GM12878 (cell line): ENCODE results near the gene NLRP10. TPM values are rescaled to one million over a fixed set of nuclear protein-coding genes. Genes with fewer than 3 reads are reported as not detected.

ENCODE experiments used
- ATAC-seq: fragments of 200-7000 bp; cut with Tn5 transposase; 3 replicates; pipeline ENCODE4 v1.9.1; 2020; ENCODE audit warnings: mild to moderate bottlenecking, moderate library complexity
- BruUV-seq: library from RNA; stranded (reverse); fragments of 400-500 nt; replicated peaks from 2 replicates; lab custom pipeline; 2021; lab: Mats Ljungman, UMichigan
- CTCF ChIA-PET: fragments of 300-600 bp; sonication (Branson Sonifier 250); formaldehyde crosslinking; extraction: SDS; loops from one replicate; lab custom pipeline; 2021; ENCODE audit warnings: inconsistent platforms; lab: Yijun Ruan, JAX
- POLR2A ChIA-PET: fragments of 350-600 bp; formaldehyde crosslinking; extraction: SDS; loops from one replicate; lab custom pipeline; 2021; ENCODE audit warnings: inconsistent platforms; lab: Charles Lee
- RAD21 ChIA-PET: fragments of 300-600 bp; sonication (Branson Sonifier 250); formaldehyde crosslinking; loops from one replicate; lab custom pipeline; 2023; ENCODE audit warnings: antibody characterized with exemption; ENCODE audit not compliant: unreplicated experiment; lab: Charles Lee
- SMC1A ChIA-PET: fragments of 300-600 bp; sonication (Branson Sonifier 250); formaldehyde crosslinking; loops from one replicate; lab custom pipeline; 2023; ENCODE audit not compliant: unreplicated experiment, uncharacterized antibody; lab: Charles Lee
- DNase-seq: peaks from one replicate; pipeline ENCODE4 v3.0.0-alpha.2; 2011; ENCODE audit warnings: low read depth, low spot score
- FAIRE-seq: peaks from 3 replicates; lab custom pipeline; 2011; peaks lifted over from hg19 to GRCh38; lab: Jason Lieb, UNC
- H2AFZ ChIP-seq: 2 replicates; pipeline ENCODE4 v1.6.0; 2011; ENCODE audit warnings: low read depth, low read length, control low read depth; ENCODE audit not compliant: control insufficient read depth
- H3K27ac ChIP-seq: 2 replicates; pipeline ENCODE4 v1.5.1; 2011; ENCODE audit warnings: control low read depth; ENCODE audit not compliant: control insufficient read depth, insufficient read depth
- H3K27me3 ChIP-seq, 2 experiments: replicated peaks in 1 of 2; 2 replicates each; pipeline versions ENCODE4 v1.6.0 to v1.6.1; 2011; ENCODE audit warnings: low read length in 1 of 2; ENCODE audit not compliant: control insufficient read depth in 2 of 2, insufficient read depth in 2 of 2
- H3K36me3 ChIP-seq, 2 experiments: 2 replicates each; pipeline ENCODE4 v1.5.1; 2011; ENCODE audit warnings: low read length in 1 of 2; ENCODE audit not compliant: control insufficient read depth in 2 of 2, insufficient read depth in 2 of 2
- H3K4me1 ChIP-seq: 2 replicates; pipeline ENCODE4 v1.6.1; 2011; ENCODE audit warnings: mild to moderate bottlenecking, low read length, moderate library complexity, mixed read lengths; ENCODE audit not compliant: control insufficient read depth, insufficient read depth
- H3K4me2 ChIP-seq: 2 replicates; pipeline ENCODE4 v1.6.0; 2011; ENCODE audit warnings: control low read depth; ENCODE audit not compliant: control insufficient read depth, insufficient read depth
- H3K4me3 ChIP-seq: fragments of 200-600 bp; sonication (generic); 2 replicates; pipeline ENCODE4 v1.5.1; 2016
- H3K79me2 ChIP-seq: 2 replicates; pipeline ENCODE4 v1.6.0; 2011; ENCODE audit warnings: low read length; ENCODE audit not compliant: control insufficient read depth, insufficient read depth
- H3K9ac ChIP-seq: 2 replicates; pipeline ENCODE4 v1.8.0; 2011; ENCODE audit warnings: low read length, control low read depth, mixed read lengths; ENCODE audit not compliant: control insufficient read depth, insufficient read depth
- H3K9me3 ChIP-seq: replicated peaks from 3 replicates; pipeline ENCODE4 v1.5.1; 2011; ENCODE audit warnings: mild to moderate bottlenecking, low read length; ENCODE audit not compliant: control insufficient read depth, insufficient read depth
- H4K20me1 ChIP-seq: 2 replicates; pipeline ENCODE4 v1.6.0; 2011; ENCODE audit not compliant: control insufficient read depth, insufficient read depth
- ASH2L ChIP-seq: fragments of 300-600, 200-600 bp; sonication (generic); IDR thresholded peaks from 2 replicates; pipeline ENCODE4 v1.6.1; 2017; ENCODE audit warnings: low read depth, mild to moderate bottlenecking, borderline replicate concordance
- FOXM1 ChIP-seq: IDR thresholded peaks from 2 replicates; pipeline ENCODE4 v1.6.1; 2012; ENCODE audit warnings: low read depth, mild to moderate bottlenecking, inconsistent platforms, low read length, moderate library complexity
- KLF5 ChIP-seq: fragments of 450-650 bp; IDR thresholded peaks from 2 replicates; pipeline ENCODE4 v1.6.1; 2014; ENCODE audit warnings: mild to moderate bottlenecking; ENCODE audit not compliant: partially characterized antibody
- NR2C1 ChIP-seq: fragments of 450-650 bp; IDR thresholded peaks from 2 replicates; pipeline ENCODE4 v1.6.1; 2017; ENCODE audit warnings: antibody characterized with exemption, mild to moderate bottlenecking, moderate library complexity
- NR2F1 ChIP-seq: fragments of 450-650 bp; conservative IDR thresholded peaks from 2 replicates; pipeline ENCODE4 v1.6.1; 2017; ENCODE audit warnings: mild to moderate bottlenecking
- TBL1XR1 ChIP-seq: IDR thresholded peaks from 2 replicates; pipeline ENCODE4 v1.6.1; 2012; ENCODE audit warnings: low read depth, low read length, improper control_type of control experiment
- WGBS: methylation state at CpG from one replicate; pipeline ENCODE4 v1.1.6; 2016; ENCODE audit warnings: low lambda C conversion rate; ENCODE audit not compliant: insufficient replicate concordance, insufficient coverage; ENCODE audit errors: missing lambda C conversion rate; 5-methylcytosine and 5-hydroxymethylcytosine counted together
- in situ Hi-C: fragments of 300-500 bp; cut with MboI; formaldehyde crosslinking; loops from 9 replicates; pipeline ENCODE4 v1.14.3; 2018; ENCODE audit warnings: mixed read lengths
- intact Hi-C: fragments of 100-400 bp; cut with micrococcal nuclease; formaldehyde crosslinking; loops from one replicate; pipeline ENCODE4 v1.14.2; 2022; ENCODE audit not compliant: unreplicated experiment
- polyA plus RNA-seq, 11 experiments: library from polyadenylated mRNA; depleted of rRNA in 4 of 11; unstranded in 6 of 11; stranded (reverse) in 5 of 11; fragments of >200 nt; fragmentation: Nextera tagmentation in 4 of 11; fragmentation: Illumina TruSeq in 1 of 11; extraction: Ambion mirVana in 4 of 11; extraction: Trizol in 1 of 11; gene quantifications; 1 replicate in 1 of 11; 2 replicates in 10 of 11; pipeline versions ENCODE4 v1.2.1 to v1.2.3, GENCODE V29; 2011 to 2016; ENCODE audit warnings: inconsistent platforms in 2 of 11, missing spikeins in 2 of 11, low read depth in 1 of 11
- total RNA-seq, 4 experiments: library from RNA; depleted of rRNA in 3 of 4; stranded (reverse); fragments of >200 nt in 3 of 4; fragmentation: Illumina TruSeq in 1 of 4; extraction: Trizol in 1 of 4; gene quantifications; 2 replicates each; pipeline versions ENCODE4 v1.2.1 to v1.2.3, GENCODE V29; 2013 to 2021
- TF ChIP-seq, protein P1 (sequence below): fragments of 450-650 bp; IDR thresholded peaks from 2 replicates; pipeline ENCODE4 v1.6.1; 2017; ENCODE audit warnings: mild to moderate bottlenecking, moderate library complexity
- TF ChIP-seq, protein P2 (sequence below): fragments of 450-650 bp; IDR thresholded peaks from 2 replicates; pipeline ENCODE4 v1.6.1; 2017; ENCODE audit warnings: low read depth, mild to moderate bottlenecking, moderate library complexity
- TF ChIP-seq, protein P3 (sequence below): fragments of 450-650 bp; IDR thresholded peaks from 2 replicates; pipeline ENCODE4 v1.6.1; 2016; ENCODE audit warnings: mild to moderate bottlenecking, moderate library complexity, borderline replicate concordance

NLRP10 gene
- total and polyA plus RNA-seq, 10 of the 15 experiments (the other 5 are each of a cell fraction or from before 2014, with no cell fraction given) = 0.04 TPM; not detected in 9

DNA sequence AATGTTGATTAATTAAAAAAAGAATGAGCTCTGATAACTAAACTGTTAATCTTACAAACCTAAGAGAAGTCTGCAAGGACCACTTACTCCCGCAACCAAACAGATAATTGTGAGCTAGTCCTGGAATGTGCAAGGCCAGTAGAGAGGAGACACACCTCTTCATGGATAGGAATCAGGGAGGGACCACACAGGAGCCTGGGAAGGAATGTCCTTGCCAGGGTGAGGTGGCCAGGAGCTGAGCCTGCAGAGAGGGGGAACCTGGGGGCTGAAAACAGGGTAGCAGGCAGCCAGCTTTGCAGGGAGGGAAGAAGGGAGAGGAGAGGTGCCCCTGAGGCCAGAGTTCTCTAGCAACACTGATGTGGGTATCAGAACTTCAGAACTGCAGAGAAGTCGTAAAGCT, 9.4 kb upstream of the NLRP10 start:
- BruUV-seq = no TSS peak
- Histone ChIP-seq H3K9ac (no peak overlapping the region), H3K9me3 (no peaks in the 10 kb centered on the region), H3K4me2 (no peak overlapping the region), H3K27me3 (no peaks in the 10 kb centered on the region), H3K79me2 (no peaks in the 10 kb centered on the region), H2AFZ (no peak overlapping the region), H3K4me3 (no peak overlapping the region), H3K27ac (no peak overlapping the region), H3K36me3 (no peaks in the 10 kb centered on the region), H4K20me1 (no peaks in the 10 kb centered on the region), H3K4me1 (no peaks in the 10 kb centered on the region)
- CTCF ChIA-PET = interaction anchor here (1.2 to 3.5 kb wide), 2 partner anchors 12 to 82 kb away, joined by 3 to 15 read pairs; partner anchors contain the start of gene EIF3F
- ATAC-seq (no peak), FAIRE-seq (no peak), DNase-seq (no peak)
- SMC1A ChIA-PET = interaction anchor here (1.0 to 2.2 kb wide), 3 partner anchors 11 to 84 kb away, joined by 3 to 10 read pairs (median 5); partner anchors contain the start of gene EIF3F
- in situ Hi-C loops (no loop called here), intact Hi-C loops (no loop called here)
- WGBS = 42% methylated on average over 2 of the region's 2 CpGs
- RAD21 ChIA-PET = interaction anchor here (2.2 kb wide), 1 partner anchor 12 kb away, joined by 13 read pairs; the partner anchor contains the start of gene EIF3F
- no peak for TF ChIP-seq ASH2L
- TF ChIP-seq, protein P1, sequence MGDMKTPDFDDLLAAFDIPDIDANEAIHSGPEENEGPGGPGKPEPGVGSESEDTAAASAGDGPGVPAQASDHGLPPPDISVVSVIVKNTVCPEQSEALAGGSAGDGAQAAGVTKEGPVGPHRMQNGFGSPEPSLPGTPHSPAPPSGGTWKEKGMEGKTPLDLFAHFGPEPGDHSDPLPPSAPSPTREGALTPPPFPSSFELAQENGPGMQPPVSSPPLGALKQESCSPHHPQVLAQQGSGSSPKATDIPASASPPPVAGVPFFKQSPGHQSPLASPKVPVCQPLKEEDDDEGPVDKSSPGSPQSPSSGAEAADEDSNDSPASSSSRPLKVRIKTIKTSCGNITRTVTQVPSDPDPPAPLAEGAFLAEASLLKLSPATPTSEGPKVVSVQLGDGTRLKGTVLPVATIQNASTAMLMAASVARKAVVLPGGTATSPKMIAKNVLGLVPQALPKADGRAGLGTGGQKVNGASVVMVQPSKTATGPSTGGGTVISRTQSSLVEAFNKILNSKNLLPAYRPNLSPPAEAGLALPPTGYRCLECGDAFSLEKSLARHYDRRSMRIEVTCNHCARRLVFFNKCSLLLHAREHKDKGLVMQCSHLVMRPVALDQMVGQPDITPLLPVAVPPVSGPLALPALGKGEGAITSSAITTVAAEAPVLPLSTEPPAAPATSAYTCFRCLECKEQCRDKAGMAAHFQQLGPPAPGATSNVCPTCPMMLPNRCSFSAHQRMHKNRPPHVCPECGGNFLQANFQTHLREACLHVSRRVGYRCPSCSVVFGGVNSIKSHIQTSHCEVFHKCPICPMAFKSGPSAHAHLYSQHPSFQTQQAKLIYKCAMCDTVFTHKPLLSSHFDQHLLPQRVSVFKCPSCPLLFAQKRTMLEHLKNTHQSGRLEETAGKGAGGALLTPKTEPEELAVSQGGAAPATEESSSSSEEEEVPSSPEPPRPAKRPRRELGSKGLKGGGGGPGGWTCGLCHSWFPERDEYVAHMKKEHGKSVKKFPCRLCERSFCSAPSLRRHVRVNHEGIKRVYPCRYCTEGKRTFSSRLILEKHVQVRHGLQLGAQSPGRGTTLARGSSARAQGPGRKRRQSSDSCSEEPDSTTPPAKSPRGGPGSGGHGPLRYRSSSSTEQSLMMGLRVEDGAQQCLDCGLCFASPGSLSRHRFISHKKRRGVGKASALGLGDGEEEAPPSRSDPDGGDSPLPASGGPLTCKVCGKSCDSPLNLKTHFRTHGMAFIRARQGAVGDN = no peak
- no peak for TF ChIP-seq NR2F1
- no peak for TF ChIP-seq FOXM1
- TF ChIP-seq KLF5 = no peak
- TF ChIP-seq NR2C1 = no peak
- TF ChIP-seq, protein P2, sequence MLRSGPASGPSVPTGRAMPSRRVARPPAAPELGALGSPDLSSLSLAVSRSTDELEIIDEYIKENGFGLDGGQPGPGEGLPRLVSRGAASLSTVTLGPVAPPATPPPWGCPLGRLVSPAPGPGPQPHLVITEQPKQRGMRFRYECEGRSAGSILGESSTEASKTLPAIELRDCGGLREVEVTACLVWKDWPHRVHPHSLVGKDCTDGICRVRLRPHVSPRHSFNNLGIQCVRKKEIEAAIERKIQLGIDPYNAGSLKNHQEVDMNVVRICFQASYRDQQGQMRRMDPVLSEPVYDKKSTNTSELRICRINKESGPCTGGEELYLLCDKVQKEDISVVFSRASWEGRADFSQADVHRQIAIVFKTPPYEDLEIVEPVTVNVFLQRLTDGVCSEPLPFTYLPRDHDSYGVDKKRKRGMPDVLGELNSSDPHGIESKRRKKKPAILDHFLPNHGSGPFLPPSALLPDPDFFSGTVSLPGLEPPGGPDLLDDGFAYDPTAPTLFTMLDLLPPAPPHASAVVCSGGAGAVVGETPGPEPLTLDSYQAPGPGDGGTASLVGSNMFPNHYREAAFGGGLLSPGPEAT = no peak
- no peak for TF ChIP-seq TBL1XR1
- TF ChIP-seq, protein P3, sequence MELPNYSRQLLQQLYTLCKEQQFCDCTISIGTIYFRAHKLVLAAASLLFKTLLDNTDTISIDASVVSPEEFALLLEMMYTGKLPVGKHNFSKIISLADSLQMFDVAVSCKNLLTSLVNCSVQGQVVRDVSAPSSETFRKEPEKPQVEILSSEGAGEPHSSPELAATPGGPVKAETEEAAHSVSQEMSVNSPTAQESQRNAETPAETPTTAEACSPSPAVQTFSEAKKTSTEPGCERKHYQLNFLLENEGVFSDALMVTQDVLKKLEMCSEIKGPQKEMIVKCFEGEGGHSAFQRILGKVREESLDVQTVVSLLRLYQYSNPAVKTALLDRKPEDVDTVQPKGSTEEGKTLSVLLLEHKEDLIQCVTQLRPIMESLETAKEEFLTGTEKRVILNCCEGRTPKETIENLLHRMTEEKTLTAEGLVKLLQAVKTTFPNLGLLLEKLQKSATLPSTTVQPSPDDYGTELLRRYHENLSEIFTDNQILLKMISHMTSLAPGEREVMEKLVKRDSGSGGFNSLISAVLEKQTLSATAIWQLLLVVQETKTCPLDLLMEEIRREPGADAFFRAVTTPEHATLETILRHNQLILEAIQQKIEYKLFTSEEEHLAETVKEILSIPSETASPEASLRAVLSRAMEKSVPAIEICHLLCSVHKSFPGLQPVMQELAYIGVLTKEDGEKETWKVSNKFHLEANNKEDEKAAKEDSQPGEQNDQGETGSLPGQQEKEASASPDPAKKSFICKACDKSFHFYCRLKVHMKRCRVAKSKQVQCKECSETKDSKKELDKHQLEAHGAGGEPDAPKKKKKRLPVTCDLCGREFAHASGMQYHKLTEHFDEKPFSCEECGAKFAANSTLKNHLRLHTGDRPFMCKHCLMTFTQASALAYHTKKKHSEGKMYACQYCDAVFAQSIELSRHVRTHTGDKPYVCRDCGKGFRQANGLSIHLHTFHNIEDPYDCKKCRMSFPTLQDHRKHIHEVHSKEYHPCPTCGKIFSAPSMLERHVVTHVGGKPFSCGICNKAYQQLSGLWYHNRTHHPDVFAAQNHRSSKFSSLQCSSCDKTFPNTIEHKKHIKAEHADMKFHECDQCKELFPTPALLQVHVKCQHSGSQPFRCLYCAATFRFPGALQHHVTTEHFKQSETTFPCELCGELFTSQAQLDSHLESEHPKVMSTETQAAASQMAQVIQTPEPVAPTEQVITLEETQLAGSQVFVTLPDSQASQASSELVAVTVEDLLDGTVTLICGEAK = no peak
- POLR2A ChIA-PET = no interaction called here
